Breast epithelium (tissue), 4 donors: ENCODE results near the gene NTSR1. TPM values are rescaled to one million over a fixed set of nuclear protein-coding genes. Genes with fewer than 3 reads are reported as not detected.

Source experiments
- DNase-seq, 2 donors: peaks; one replicate each; pipeline ENCODE4 v3.0.0-alpha.2; 2019; ENCODE audit warnings: low spot score in 2 of 2
- H3K27ac ChIP-seq, 2 donors: fragments of 200-600 bp; sonication (generic) in 1 of 2; one replicate each; pipeline ENCODE4 v1.5.1; 2016 to 2019; ENCODE audit warnings: mild to moderate bottlenecking in 1 of 2
- H3K27me3 ChIP-seq, 2 donors: fragments of 200-600 bp; sonication (generic) in 1 of 2; one replicate each; pipeline versions ENCODE4 v1.5.1 to v1.6.0; 2017 to 2019; ENCODE audit warnings: control low read depth in 1 of 2, mild to moderate bottlenecking in 1 of 2
- H3K36me3 ChIP-seq: fragments of 200-600 bp; one replicate; pipeline ENCODE4 v1.5.1; 2019
- H3K4me1 ChIP-seq, 2 donors: fragments of 200-600 bp; sonication (generic); one replicate each; pipeline ENCODE4 v1.5.1; 2016 to 2019; ENCODE audit warnings: control low read depth in 1 of 2
- H3K4me3 ChIP-seq, 3 donors: fragments of 200-600 bp; sonication (generic); 1 replicate in 2 of 3; 2 replicates in 1 of 3; pipeline ENCODE4 v1.5.1; 2016 to 2019; ENCODE audit warnings: mild to moderate bottlenecking in 3 of 3, moderate library complexity in 2 of 3
- H3K9me3 ChIP-seq, 2 donors: fragments of 200-600 bp; sonication (generic) in 1 of 2; one replicate each; pipeline ENCODE4 v1.5.1; 2016 to 2019; ENCODE audit warnings: control low read depth in 1 of 2
- CTCF ChIP-seq, 3 donors: fragments of 450-650 bp; IDR thresholded peaks; one replicate each; pipeline ENCODE4 v1.5.1; 2016 to 2017; ENCODE audit warnings: antibody characterized with exemption in 3 of 3, mild to moderate bottlenecking in 3 of 3, moderate library complexity in 3 of 3
- POLR2A ChIP-seq: fragments of 450-650 bp; IDR thresholded peaks from one replicate; pipeline ENCODE4 v1.6.1; 2016; ENCODE audit warnings: antibody characterized with exemption, mild to moderate bottlenecking, moderate library complexity
- POLR2AphosphoS5 ChIP-seq, 3 donors: sonication (generic); formaldehyde crosslinking; IDR thresholded peaks; one replicate each; pipeline ENCODE4 v1.6.1; 2017; ENCODE audit warnings: antibody characterized with exemption in 3 of 3
- intact Hi-C: fragments of 100-400 bp; cut with DNase I; formaldehyde crosslinking; loops from one replicate; pipeline ENCODE4 v1.15.1; 2023; ENCODE audit warnings: low total_unique reads
- total RNA-seq, 3 donors: library from RNA; depleted of rRNA; stranded (reverse); fragments of >200 nt; gene quantifications; one replicate each; pipeline ENCODE4 v1.1.0, GENCODE V29; 2016

NTSR1 gene
- total RNA-seq, 3 donors from 2014 or later: under 0.01 TPM; not detected in 2

DNA sequence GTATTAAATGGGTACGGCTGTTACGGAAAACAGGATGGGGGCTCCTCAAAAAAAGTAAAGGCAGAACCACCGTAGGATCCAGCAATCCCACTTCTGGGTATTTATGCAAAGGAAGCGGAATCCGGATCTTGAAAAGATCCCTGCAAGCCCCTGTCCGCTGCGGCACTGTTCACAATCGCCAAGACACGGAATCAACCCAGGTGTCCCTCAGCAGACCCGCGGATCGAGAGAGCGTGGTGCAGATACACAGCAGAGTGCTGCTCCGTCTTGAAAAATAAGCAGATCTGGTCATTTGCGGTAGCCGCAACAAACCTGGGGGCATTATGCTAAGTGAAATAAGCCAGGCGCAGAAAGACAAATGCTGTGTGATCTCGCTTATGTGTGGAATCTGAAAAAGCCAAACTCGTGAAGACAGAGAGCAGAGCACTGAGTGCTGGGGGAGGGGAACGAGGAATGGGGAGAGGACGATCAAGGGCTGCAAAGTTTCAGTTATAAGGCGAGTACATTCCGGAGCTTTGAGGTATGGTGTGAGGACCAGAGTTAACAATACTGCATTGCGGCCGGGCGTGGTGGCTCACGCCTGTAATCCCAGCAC is 41.3 kb downstream of the NTSR1 start:
- DNase-seq: no peak
- Histone ChIP-seq H3K36me3 (no peaks in the 10 kb centered on the region), H3K9me3 (no peaks in the 10 kb centered on the region), H3K4me1 (no peaks in the 10 kb centered on the region), H3K27ac (no peak overlapping the region), H3K4me3 (no peak overlapping the region), H3K27me3 (no peaks in the 10 kb centered on the region)
- intact Hi-C loops: no loop called here
- TF ChIP-seq POLR2AphosphoS5 (IDR thresholded peaks at IDR 0.05) (no peak), CTCF (IDR thresholded peaks at IDR 0.05) (no peak), POLR2A (no peak)

DNA sequence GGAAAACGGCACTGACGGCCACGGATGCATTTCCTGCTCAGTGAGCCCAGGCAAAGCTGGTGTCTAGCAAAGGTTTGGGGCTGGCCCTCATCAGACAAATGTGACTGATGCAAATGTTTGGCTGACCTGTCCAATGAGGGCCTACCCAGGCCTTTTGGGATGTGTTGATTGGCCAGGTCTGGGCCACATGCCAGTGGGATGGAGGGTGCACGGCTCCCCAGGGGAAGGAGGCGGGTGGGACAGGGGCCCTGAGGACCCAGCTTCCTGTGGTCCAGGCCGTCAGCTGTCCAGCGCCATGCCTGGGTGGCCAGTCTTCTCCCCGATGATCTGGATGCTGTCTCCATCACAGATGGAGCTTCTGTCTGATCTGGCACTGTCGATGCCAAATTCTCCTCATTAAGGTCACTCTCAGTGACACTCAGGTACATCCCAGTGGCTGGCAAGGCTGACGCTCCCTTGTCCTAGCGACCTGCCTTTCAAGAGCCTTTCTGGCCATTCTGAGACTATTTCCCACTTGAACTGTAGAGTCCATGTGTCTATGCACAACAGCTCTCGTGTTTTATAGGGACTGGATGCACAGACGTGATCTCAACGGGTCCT is 43.0 kb downstream of the NTSR1 start:
- intact Hi-C loops: no loop called here
- Histone ChIP-seq H3K4me3 (no peak overlapping the region), H3K36me3 (no peaks in the 10 kb centered on the region), H3K4me1 (no peaks in the 10 kb centered on the region), H3K27me3 (no peaks in the 10 kb centered on the region), H3K27ac (no peak overlapping the region), H3K9me3 (no peaks in the 10 kb centered on the region)
- TF ChIP-seq POLR2A: no peak
- TF ChIP-seq CTCF (IDR thresholded peaks at IDR 0.05): no peak
- TF ChIP-seq POLR2AphosphoS5 (IDR thresholded peaks at IDR 0.05): no peak
- no peak for DNase-seq

DNA sequence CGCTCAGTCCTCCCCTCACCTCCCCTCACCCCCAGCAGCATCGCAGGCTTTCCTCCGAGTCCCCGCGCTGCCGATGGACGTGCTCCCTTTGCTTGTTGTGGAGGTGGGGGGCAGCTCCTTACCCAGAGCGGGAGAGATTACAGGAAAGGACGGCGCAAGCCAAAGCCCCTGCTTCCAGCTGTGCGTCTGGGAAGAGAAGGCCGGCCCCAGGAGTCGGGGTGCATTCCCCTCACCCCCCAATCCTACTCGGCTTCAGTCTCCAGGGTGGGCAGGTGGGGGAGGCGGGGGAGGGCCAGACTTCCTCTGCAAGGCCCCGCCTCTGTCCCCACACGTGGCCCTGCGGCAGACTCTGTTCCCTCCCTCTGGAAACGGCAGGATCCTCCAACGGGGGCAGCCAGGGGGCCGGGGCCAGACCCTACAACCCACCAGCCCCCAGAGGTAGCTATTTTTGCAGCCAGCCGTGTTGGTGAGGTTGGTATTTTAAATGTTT is 43.6 kb downstream of the NTSR1 start:
- H3K36me3 ChIP-seq: no peaks in the 10 kb centered on the region
- DNase-seq: no peak
- H3K4me1 ChIP-seq: no peaks in the 10 kb centered on the region
- H3K27me3 ChIP-seq: no peaks in the 10 kb centered on the region
- TF ChIP-seq CTCF (IDR thresholded peaks at IDR 0.05) (no peak), POLR2A (no peak), POLR2AphosphoS5 (IDR thresholded peaks at IDR 0.05) (no peak)
- no peaks in the 10 kb centered on the region for H3K9me3 ChIP-seq
- H3K27ac ChIP-seq: no peak overlapping the region
- intact Hi-C loops: no loop called here
- no peak overlapping the region for H3K4me3 ChIP-seq

GRCh38 chr20:62752671-62753501 is 44.2 kb downstream of the NTSR1 start:
- intact Hi-C loops: no loop called here
- no peak for TF ChIP-seq POLR2AphosphoS5 (IDR thresholded peaks at IDR 0.05)
- TF ChIP-seq CTCF (IDR thresholded peaks at IDR 0.05): no peak
- no peak for TF ChIP-seq POLR2A
- no peak for DNase-seq
- H3K4me1 ChIP-seq: no peaks in the 10 kb centered on the region
- H3K36me3 ChIP-seq: no peaks in the 10 kb centered on the region
- H3K9me3 ChIP-seq: no peaks in the 10 kb centered on the region
- no peak overlapping the region for H3K4me3 ChIP-seq
- H3K27ac ChIP-seq: no peak overlapping the region
- H3K27me3 ChIP-seq: no peaks in the 10 kb centered on the region

GRCh38 chr20:62753626-62754025 is 45.0 kb downstream of the NTSR1 start:
- TF ChIP-seq CTCF (IDR thresholded peaks at IDR 0.05) (no peak), POLR2AphosphoS5 (IDR thresholded peaks at IDR 0.05) (no peak)
- Histone ChIP-seq H3K4me3 (no peak overlapping the region), H3K4me1 (no peaks in the 10 kb centered on the region), H3K9me3 (no peaks in the 10 kb centered on the region), H3K27ac (no peak overlapping the region), H3K27me3 (no peaks in the 10 kb centered on the region), H3K36me3 (no peaks in the 10 kb centered on the region)
- DNase-seq: no peak
- intact Hi-C loops: no loop called here
